ENCODE results near the gene MYCBP2. TPM values are rescaled to one million over a fixed set of nuclear protein-coding genes. Genes with fewer than 3 reads are reported as not detected.
"Not testable (repeated sequence)": the region's sequence is repeated elsewhere in the genome, so short reads cannot be mapped to it uniquely, and the experiment has no call there.

The MYCBP2 gene
- total and polyA plus RNA-seq, 2 donors (not counting 1 experiment from before 2014, with no cell fraction given), result 32.5 to 95.9 TPM

GRCh38 chr13:77316430-77316829 is 10.5 kb downstream of the MYCBP2 start:
- Histone ChIP-seq H3K27me3 (ENCODE audit: control insufficient read depth, insufficient read depth, low read length) (no peaks in the 10 kb centered on the region), H3K36me3 (ENCODE audit: control insufficient read depth, insufficient read depth, low read length) (no peaks in the 10 kb centered on the region), H3K4me3 (replicated peaks in 1 of 4; ENCODE audit: control extremely low read depth in 1 of 4, insufficient read depth in 1 of 4, low read depth in 3 of 4, low read length in 4 of 4) (no peak overlapping the region), H2AFZ (ENCODE audit: low read length) (no peak overlapping the region), H4K20me1 (ENCODE audit: control insufficient read depth, extremely low read depth, insufficient read depth, low read length) (peaks cover 2% of the 10 kb centered on the region), H3K4me2 (ENCODE audit: extremely low read depth, insufficient read depth, low read length) (no peak overlapping the region), H3K27ac (ENCODE audit: insufficient read depth, low read length) (no peak overlapping the region), H3K9ac (ENCODE audit: insufficient read depth, low read length) (no peak overlapping the region), H3K79me2 (ENCODE audit: control insufficient read depth, insufficient read depth, low read length) (peaks cover 57% of the 10 kb centered on the region), H3K4me1 (ENCODE audit: control insufficient read depth, extremely low read depth, insufficient read depth, low read length) (no peaks in the 10 kb centered on the region), H3K9me3 (ENCODE audit: control insufficient read depth, insufficient read depth, low read depth, low read length) (no peaks in the 10 kb centered on the region)
- DNase-seq (ENCODE audit: low read depth in 2 of 2), result no peak
- TF ChIP-seq EZH2 (IDR thresholded peaks at IDR 0.05; ENCODE audit: low read length, missing control alignments), result no peak
- TF ChIP-seq CTCF (conservative IDR thresholded peaks at IDR 0.05 in 1 of 2, IDR thresholded peaks at IDR 0.05 in 1 of 2; ENCODE audit: low read depth in 1 of 2, low read length in 2 of 2), result no peak

GRCh38 chr13:77315509-77315908 is 11.4 kb downstream of the MYCBP2 start:
- not testable (repeated sequence) for H3K36me3 ChIP-seq (ENCODE audit: control insufficient read depth, insufficient read depth, low read length); H4K20me1 ChIP-seq (ENCODE audit: control insufficient read depth, extremely low read depth, insufficient read depth, low read length)

GRCh38 chr13:77313923-77314322 is 13.0 kb downstream of the MYCBP2 start:
- Histone ChIP-seq H3K4me2 (ENCODE audit: extremely low read depth, insufficient read depth, low read length) (no peak overlapping the region), H3K27ac (ENCODE audit: insufficient read depth, low read length) (no peak overlapping the region), H2AFZ (ENCODE audit: low read length) (no peak overlapping the region), H3K4me1 (ENCODE audit: control insufficient read depth, extremely low read depth, insufficient read depth, low read length) (no peaks in the 10 kb centered on the region), H3K4me3 (replicated peaks in 1 of 4; ENCODE audit: control extremely low read depth in 1 of 4, insufficient read depth in 1 of 4, low read depth in 3 of 4, low read length in 4 of 4) (no peak overlapping the region), H3K9ac (ENCODE audit: insufficient read depth, low read length) (no peak overlapping the region), H3K36me3 (ENCODE audit: control insufficient read depth, insufficient read depth, low read length) (no peaks in the 10 kb centered on the region), H3K79me2 (ENCODE audit: control insufficient read depth, insufficient read depth, low read length) (peaks cover 51% of the 10 kb centered on the region), H3K9me3 (ENCODE audit: control insufficient read depth, insufficient read depth, low read depth, low read length) (no peaks in the 10 kb centered on the region), H4K20me1 (ENCODE audit: control insufficient read depth, extremely low read depth, insufficient read depth, low read length) (peaks cover 2% of the 10 kb centered on the region), H3K27me3 (ENCODE audit: control insufficient read depth, insufficient read depth, low read length) (no peaks in the 10 kb centered on the region)
- TF ChIP-seq CTCF (conservative IDR thresholded peaks at IDR 0.05 in 1 of 2, IDR thresholded peaks at IDR 0.05 in 1 of 2; ENCODE audit: low read depth in 1 of 2, low read length in 2 of 2) (no peak), EZH2 (IDR thresholded peaks at IDR 0.05; ENCODE audit: low read length, missing control alignments) (no peak)
- no peak for DNase-seq (ENCODE audit: low read depth in 2 of 2)

More at GRCh38 chr13:77315509-77315908, 11.4 kb downstream of the MYCBP2 start:
- DNase-seq (ENCODE audit: low read depth in 2 of 2); H3K4me3 ChIP-seq (replicated peaks in 1 of 4; ENCODE audit: control extremely low read depth in 1 of 4, insufficient read depth in 1 of 4, low read depth in 3 of 4, low read length in 4 of 4); H3K27me3 ChIP-seq (ENCODE audit: control insufficient read depth, insufficient read depth, low read length); H3K4me2 ChIP-seq (ENCODE audit: extremely low read depth, insufficient read depth, low read length); H3K4me1 ChIP-seq (ENCODE audit: control insufficient read depth, extremely low read depth, insufficient read depth, low read length); H3K9ac ChIP-seq (ENCODE audit: insufficient read depth, low read length); H2AFZ ChIP-seq (ENCODE audit: low read length); H3K27ac ChIP-seq (ENCODE audit: insufficient read depth, low read length); H3K9me3 ChIP-seq (ENCODE audit: control insufficient read depth, insufficient read depth, low read depth, low read length): not testable (repeated sequence)
- peaks cover 56% of the 10 kb centered on the region for H3K79me2 ChIP-seq (ENCODE audit: control insufficient read depth, insufficient read depth, low read length)

Measured in fibroblast of lung (primary cell).